ENCODE measurements around the gene C14orf93. TPM values are rescaled to one million over a fixed set of nuclear protein-coding genes. Genes with fewer than 3 reads are reported as not detected.

Gene C14orf93
- polyA plus RNA-seq, 2 of the 4 experiments (the other 2 are of a cell fraction), result 6.8 to 9.7 TPM

GRCh38 chr14:23021434-23021833 lies 11.5 kb upstream of the C14orf93 start (continued):
- TF ChIP-seq HOXA7 (CRISPR knock-in tag; IDR thresholded peaks at IDR 0.05) (no peak), MAZ (IDR thresholded peaks at IDR 0.05; ENCODE audit: borderline replicate concordance, low read depth, low read length) (no peak)

GRCh38 chr14:23020143-23021128 lies 10.5 kb upstream of the C14orf93 start:
- Histone ChIP-seq H3K4me1 (no peaks in the 10 kb centered on the region), H3K4me3 (no peak overlapping the region), H3K27ac (no peak overlapping the region), H3K4me2 (no peak overlapping the region), H3K9me3 (no peaks in the 10 kb centered on the region)
- no peak for FAIRE-seq
- 87% methylated on average over 7 of the region's 7 CpGs for WGBS (ENCODE audit: missing lambda C conversion rate)
- DNase-seq (ENCODE audit: low read depth in 1 of 2, low spot score in 1 of 2), result no peak
- TF ChIP-seq MAZ (IDR thresholded peaks at IDR 0.05; ENCODE audit: borderline replicate concordance, low read depth, low read length) (no peak), EHMT2 (IDR thresholded peaks at IDR 0.05; ENCODE audit: low read depth) (no peak), RCOR1 (IDR thresholded peaks at IDR 0.05; ENCODE audit: low read depth, low read length) (no peak), POLR2AphosphoS2 (conservative IDR thresholded peaks at IDR 0.05; ENCODE audit: low read length) (no peak), CBX2 (IDR thresholded peaks at IDR 0.05; ENCODE audit: borderline replicate concordance, low read depth) (no peak), MYC (IDR thresholded peaks at IDR 0.05; ENCODE audit: borderline replicate concordance, low read length) (no peak), RARB (CRISPR knock-in tag; IDR thresholded peaks at IDR 0.05) (no peak), TFCP2L1 (CRISPR knock-in tag; IDR thresholded peaks at IDR 0.05) (no peak), ZNF302 (CRISPR knock-in tag; IDR thresholded peaks at IDR 0.05) (no peak)
- ATAC-seq, result peak in 1 of 2 experiments; percentile 26; a peak in 2 of 6 replicates
- ChIA-PET CTCF (interaction anchor here (0.8 to 4.2 kb wide), 11 partner anchors 8 to 91 kb away, joined by 3 to 19 read pairs (median 5); partner anchors contain the start of gene CDH24), POLR2A (no interaction called here)

GRCh38 chr14:23018107-23018506 lies 8.2 kb upstream of the C14orf93 start:
- no peak overlapping the region for H3K4me2 ChIP-seq
- no peaks in the 10 kb centered on the region for H3K4me1 ChIP-seq
- FAIRE-seq, result no peak
- no peak overlapping the region for H3K4me3 ChIP-seq
- TF ChIP-seq MAFK (IDR thresholded peaks at IDR 0.05; ENCODE audit: partially characterized antibody) (no peak), KDM1A (IDR thresholded peaks at IDR 0.05; ENCODE audit: low read depth) (no peak), E2F6 (IDR thresholded peaks at IDR 0.05; ENCODE audit: borderline replicate concordance, low read depth) (no peak), RFX5 (IDR thresholded peaks at IDR 0.05) (no peak), REST (IDR thresholded peaks at IDR 0.05) (no peak), NFE2L2 (conservative IDR thresholded peaks at IDR 0.05; ENCODE audit: low read length) (no peak), FOXS1 (CRISPR knock-in tag; IDR thresholded peaks at IDR 0.05) (no peak)
- DNase-seq (ENCODE audit: low read depth in 1 of 2, low spot score in 1 of 2), result no peak
- no peaks in the 10 kb centered on the region for H3K9me3 ChIP-seq
- ATAC-seq, result no peak
- H3K27ac ChIP-seq, result no peak overlapping the region
- ChIA-PET POLR2A (no interaction called here), CTCF (interaction anchor here (1.8 to 9.1 kb wide), 4 partner anchors 9 to 31 kb away, joined by 4 to 55 read pairs (median 31); no protein-coding TSS in a partner anchor)

Data from A549 (cell line).